SJSA1 (cell line): ENCODE measurements around the gene FGF1. TPM values are rescaled to one million over a fixed set of nuclear protein-coding genes. Genes with fewer than 3 reads are reported as not detected.

Experiments
- DNase-seq, 2 experiments: peaks; one replicate each; pipeline ENCODE4 v3.0.0-alpha.2; 2015 to 2020; ENCODE audit warnings: low spot score in 2 of 2, low read depth in 1 of 2
- H3K27ac ChIP-seq: fragments of 250-450 bp; sonication (Bioruptor Pico); 2 replicates; pipeline ENCODE4 v1.5.1; 2020; ENCODE audit warnings: mild to moderate bottlenecking, moderate library complexity
- H3K27me3 ChIP-seq: fragments of 250-450 bp; sonication (Bioruptor Pico); replicated peaks from 2 replicates; pipeline ENCODE4 v1.5.1; 2020; ENCODE audit warnings: mild to moderate bottlenecking, moderate library complexity
- H3K36me3 ChIP-seq: fragments of 250-450 bp; sonication (Bioruptor Pico); 2 replicates; pipeline ENCODE4 v1.5.1; 2020; ENCODE audit warnings: mild to moderate bottlenecking
- H3K4me1 ChIP-seq: fragments of 250-450 bp; sonication (Bioruptor Pico); replicated peaks from 2 replicates; pipeline ENCODE4 v1.6.1; 2021; ENCODE audit warnings: mild to moderate bottlenecking
- H3K4me3 ChIP-seq: fragments of 250-450 bp; sonication (Bioruptor Pico); 2 replicates; pipeline ENCODE4 v1.5.1; 2020; ENCODE audit warnings: mild to moderate bottlenecking
- H3K9me3 ChIP-seq: fragments of 250-450 bp; sonication (Bioruptor Pico); replicated peaks from 2 replicates; pipeline ENCODE4 v1.5.1; 2020; ENCODE audit warnings: mild to moderate bottlenecking
- total RNA-seq: library from RNA; depleted of rRNA; stranded (reverse); fragments of >200 nt; shearing (Covaris generic); gene quantifications from 2 replicates; pipeline ENCODE4 v1.2.3, GENCODE V29; 2014

FGF1 gene
- total RNA-seq, 1 experiment from 2014 or later = 36.7 TPM

GRCh38 chr5:142600092-142600491 is 85.8 kb downstream of the FGF1 start:
- DNase-seq = peak in 1 of 2 experiments; percentile 62
- peaks cover 53% of the 10 kb centered on the region for H3K4me1 ChIP-seq
- no peaks in the 10 kb centered on the region for H3K27me3 ChIP-seq
- H3K9me3 ChIP-seq = no peaks in the 10 kb centered on the region
- peak overlapping the region; percentile 55 for H3K27ac ChIP-seq
- peaks cover 7% of the 10 kb centered on the region for H3K36me3 ChIP-seq
- no peak overlapping the region for H3K4me3 ChIP-seq

- Histone ChIP-seq H3K4me1 (peaks cover 53% of the 10 kb centered on the region), H3K27me3 (no peaks in the 10 kb centered on the region), H3K4me3 (no peak overlapping the region), H3K9me3 (no peaks in the 10 kb centered on the region), H3K27ac (no peak overlapping the region), H3K36me3 (peaks cover 7% of the 10 kb centered on the region)
- no peak for DNase-seq
Measured at GRCh38 chr5:142598338-142598700, 87.6 kb downstream of the FGF1 start.

- Histone ChIP-seq H3K27ac (peak overlapping the region; percentile 16), H3K27me3 (no peaks in the 10 kb centered on the region), H3K4me3 (no peak overlapping the region), H3K9me3 (no peaks in the 10 kb centered on the region), H3K4me1 (peaks cover 49% of the 10 kb centered on the region), H3K36me3 (peaks cover 7% of the 10 kb centered on the region)
- peak; percentile 79 to 86 for DNase-seq
Measured at GRCh38 chr5:142597546-142598337, 88.1 kb downstream of the FGF1 start.

GRCh38 chr5:142597025-142597424 is 88.9 kb downstream of the FGF1 start:
- DNase-seq = no peak
- Histone ChIP-seq H3K36me3 (peaks cover 7% of the 10 kb centered on the region), H3K27me3 (no peaks in the 10 kb centered on the region), H3K4me3 (no peak overlapping the region), H3K27ac (no peak overlapping the region), H3K9me3 (no peaks in the 10 kb centered on the region), H3K4me1 (peaks cover 48% of the 10 kb centered on the region)

- no peaks in the 10 kb centered on the region for H3K27me3 ChIP-seq
- no peak overlapping the region for H3K27ac ChIP-seq
- DNase-seq = no peak
- H3K9me3 ChIP-seq = no peaks in the 10 kb centered on the region
- peaks cover 27% of the 10 kb centered on the region for H3K4me1 ChIP-seq
- H3K36me3 ChIP-seq = no peaks in the 10 kb centered on the region
- no peak overlapping the region for H3K4me3 ChIP-seq
Measured at GRCh38 chr5:142592365-142592764, 93.5 kb downstream of the FGF1 start.

- Histone ChIP-seq H3K27ac (peak overlapping the region; percentile 22; the same call in 1 of the 2 replicates), H3K36me3 (no peaks in the 10 kb centered on the region), H3K4me1 (peaks cover 23% of the 10 kb centered on the region), H3K9me3 (no peaks in the 10 kb centered on the region), H3K27me3 (no peaks in the 10 kb centered on the region), H3K4me3 (no peak overlapping the region)
- peak in 1 of 2 experiments; percentile 57 for DNase-seq
Measured at GRCh38 chr5:142590451-142591231, 95.2 kb downstream of the FGF1 start.

- H3K4me1 ChIP-seq = peaks cover 23% of the 10 kb centered on the region
- H3K27me3 ChIP-seq = no peaks in the 10 kb centered on the region
- DNase-seq = peak in 1 of 2 experiments; percentile 39
- H3K9me3 ChIP-seq = no peaks in the 10 kb centered on the region
- no peak overlapping the region for H3K4me3 ChIP-seq
- H3K36me3 ChIP-seq = no peaks in the 10 kb centered on the region
- H3K27ac ChIP-seq = peak overlapping the region; percentile 22; the same call in 1 of the 2 replicates
Measured at GRCh38 chr5:142589720-142590119, 96.2 kb downstream of the FGF1 start.

GRCh38 chr5:142587354-142587965 is 98.4 kb downstream of the FGF1 start:
- Histone ChIP-seq H3K4me1 (peaks cover 23% of the 10 kb centered on the region), H3K36me3 (no peaks in the 10 kb centered on the region), H3K27ac (no peak overlapping the region), H3K4me3 (no peak overlapping the region), H3K9me3 (no peaks in the 10 kb centered on the region), H3K27me3 (no peaks in the 10 kb centered on the region)
- DNase-seq = peak; percentile 52 to 67

GRCh38 chr5:142586552-142586951 is 99.3 kb downstream of the FGF1 start:
- H3K27me3 ChIP-seq = no peaks in the 10 kb centered on the region
- peaks cover 23% of the 10 kb centered on the region for H3K4me1 ChIP-seq
- no peaks in the 10 kb centered on the region for H3K9me3 ChIP-seq
- H3K36me3 ChIP-seq = no peaks in the 10 kb centered on the region
- DNase-seq = no peak
- no peak overlapping the region for H3K27ac ChIP-seq
- no peak overlapping the region for H3K4me3 ChIP-seq

GRCh38 chr5:142585451-142585850 is 100.4 kb downstream of the FGF1 start:
- no peak for DNase-seq
- H3K4me3 ChIP-seq = no peak overlapping the region
- peaks cover 13% of the 10 kb centered on the region for H3K4me1 ChIP-seq
- 0 out of 2 replicates have a peak, but pooled peaks cover 3% of the 10 kb centered on the region for H3K9me3 ChIP-seq
- H3K27me3 ChIP-seq = no peaks in the 10 kb centered on the region
- H3K27ac ChIP-seq = no peak overlapping the region
- no peaks in the 10 kb centered on the region for H3K36me3 ChIP-seq

GRCh38 chr5:142584891-142585290 is 101.0 kb downstream of the FGF1 start:
- Histone ChIP-seq H3K36me3 (no peaks in the 10 kb centered on the region), H3K27ac (no peak overlapping the region), H3K9me3 (0 out of 2 replicates have a peak, but pooled peaks cover 3% of the 10 kb centered on the region), H3K27me3 (no peaks in the 10 kb centered on the region), H3K4me3 (no peak overlapping the region), H3K4me1 (peaks cover 13% of the 10 kb centered on the region)
- DNase-seq = no peak

GRCh38 chr5:142578161-142578830 is 107.6 kb downstream of the FGF1 start:
- Histone ChIP-seq H3K27ac (no peak overlapping the region), H3K4me1 (peaks cover 5% of the 10 kb centered on the region), H3K36me3 (no peaks in the 10 kb centered on the region), H3K9me3 (0 out of 2 replicates have a peak, but pooled peaks cover 3% of the 10 kb centered on the region), H3K27me3 (no peaks in the 10 kb centered on the region), H3K4me3 (no peak overlapping the region)
- no peak for DNase-seq

GRCh38 chr5:142576804-142577203 is 109.1 kb downstream of the FGF1 start:
- Histone ChIP-seq H3K4me1 (peaks cover 5% of the 10 kb centered on the region), H3K4me3 (no peak overlapping the region), H3K27me3 (no peaks in the 10 kb centered on the region), H3K9me3 (0 out of 2 replicates have a peak, but pooled peaks cover 3% of the 10 kb centered on the region), H3K36me3 (no peaks in the 10 kb centered on the region), H3K27ac (no peak overlapping the region)
- no peak for DNase-seq
